GM21825 (cell line): ENCODE measurements around the gene CANT1.
"Not testable (repeated sequence)": the region's sequence is repeated elsewhere in the genome, so short reads cannot be mapped to it uniquely, and the experiment has no call there.

Source experiments
- ATAC-seq: cut with Tn5 transposase; IDR thresholded peaks from one replicate; pipeline ENCODE4 v1.9.1; 2021; ENCODE audit warnings: mild to moderate bottlenecking, moderate library complexity; ENCODE audit not compliant: unreplicated experiment

The CANT1 gene

GRCh38 chr17:79043931-79044320, 34.4 kb upstream of the CANT1 start:
- ATAC-seq = no peak

- no peak for ATAC-seq
Measured at GRCh38 chr17:79043191-79043930, 33.8 kb upstream of the CANT1 start.

- no peak for ATAC-seq
Measured at GRCh38 chr17:79042421-79043190, 33.0 kb upstream of the CANT1 start.

GRCh38 chr17:79041723-79042420, 32.3 kb upstream of the CANT1 start:
- no peak for ATAC-seq

GRCh38 chr17:79041041-79041570, 31.5 kb upstream of the CANT1 start:
- no peak for ATAC-seq

GRCh38 chr17:79039886-79040285, 30.3 kb upstream of the CANT1 start:
- no peak for ATAC-seq

GRCh38 chr17:79039171-79039570, 29.6 kb upstream of the CANT1 start:
- no peak for ATAC-seq

GRCh38 chr17:79038545-79039135, 29.1 kb upstream of the CANT1 start:
- no peak for ATAC-seq

- ATAC-seq = no peak
Measured at GRCh38 chr17:79036596-79036995, 27.0 kb upstream of the CANT1 start.

- ATAC-seq = no peak
Measured at GRCh38 chr17:79036181-79036580, 26.6 kb upstream of the CANT1 start.

- no peak for ATAC-seq
Measured at GRCh38 chr17:79035686-79036085, 26.1 kb upstream of the CANT1 start.

- ATAC-seq = no peak
Measured at GRCh38 chr17:79034931-79035485, 25.4 kb upstream of the CANT1 start.

GRCh38 chr17:79033741-79034501, 24.4 kb upstream of the CANT1 start:
- no peak for ATAC-seq

GRCh38 chr17:79033046-79033616, 23.6 kb upstream of the CANT1 start:
- no peak for ATAC-seq

- ATAC-seq = no peak
Measured at GRCh38 chr17:79031996-79032875, 22.7 kb upstream of the CANT1 start.

GRCh38 chr17:79030636-79031035, 21.1 kb upstream of the CANT1 start:
- ATAC-seq = not testable (repeated sequence)

- no peak for ATAC-seq
Measured at GRCh38 chr17:79029327-79030009, 19.9 kb upstream of the CANT1 start.
